SU-DHL-6 (cell line): Measurements from ENCODE around the gene LIFR.
"Not testable (repeated sequence)": the region's sequence is repeated elsewhere in the genome, so short reads cannot be mapped to it uniquely, and the experiment has no call there.

Experiments
- H2AFZ ChIP-seq: fragments of 200-600 bp; sonication (generic); 2 replicates; pipeline ENCODE4 v1.6.1; 2014; ENCODE audit warnings: low read depth, mild to moderate bottlenecking, moderate library complexity, mixed read lengths, antibody characterized with exemption, low read length; ENCODE audit not compliant: severe bottlenecking
- H3F3A ChIP-seq: fragments of 200-600 bp; shearing (Covaris generic); 2 replicates; pipeline ENCODE4 v1.6.0; 2016; ENCODE audit warnings: antibody characterized with exemption, mild to moderate bottlenecking; ENCODE audit not compliant: insufficient read depth
- H3K27ac ChIP-seq: fragments of 200-600 bp; sonication (generic); 2 replicates; pipeline ENCODE4 v1.5.1; 2016; ENCODE audit warnings: low read depth, mild to moderate bottlenecking, low read length, moderate library complexity, mixed read lengths
- H3K27me3 ChIP-seq: fragments of 200-600 bp; sonication (generic), shearing (Covaris generic); 2 replicates; pipeline ENCODE4 v1.6.0; 2014; ENCODE audit warnings: mild to moderate bottlenecking, low read length
- H3K36me3 ChIP-seq: fragments of 200-600 bp; sonication (generic); 2 replicates; pipeline ENCODE4 v1.6.1; 2014; ENCODE audit warnings: mild to moderate bottlenecking, low read length, mixed read lengths
- H3K4me2 ChIP-seq: fragments of 300-600, 200-600 bp; shearing (Covaris generic), sonication (generic); 2 replicates; pipeline ENCODE4 v1.6.0; 2014; ENCODE audit warnings: low read length, low read depth, mild to moderate bottlenecking; ENCODE audit not compliant: poor library complexity, severe bottlenecking
- H3K4me3 ChIP-seq: fragments of 200-600 bp; sonication (generic); 2 replicates; pipeline ENCODE4 v1.5.1; 2014; ENCODE audit warnings: antibody characterized with exemption, low read length, mild to moderate bottlenecking, mixed read lengths; ENCODE audit not compliant: insufficient read depth, poor library complexity, severe bottlenecking
- H3K79me2 ChIP-seq: fragments of 200-600 bp; sonication (generic); 2 replicates; pipeline ENCODE4 v1.6.1; 2014; ENCODE audit warnings: mild to moderate bottlenecking, low read length, moderate library complexity; ENCODE audit not compliant: insufficient read depth
- H3K9ac ChIP-seq: fragments of 200-600 bp; sonication (generic); 2 replicates; pipeline ENCODE4 v1.7.0; 2014; ENCODE audit warnings: mild to moderate bottlenecking, low read length
- H3K9me2 ChIP-seq: fragments of 200-600 bp; sonication (generic); replicated peaks from 2 replicates; pipeline ENCODE4 v1.6.1; 2014; ENCODE audit warnings: low read length; ENCODE audit not compliant: insufficient read depth
- H3K9me3 ChIP-seq: fragments of 200-600 bp; sonication (generic); 2 replicates; pipeline ENCODE4 v1.6.1; 2014; ENCODE audit warnings: low read length, mixed read lengths; ENCODE audit not compliant: insufficient read depth
- H4K20me1 ChIP-seq: fragments of 200-600 bp; sonication (generic); 2 replicates; pipeline ENCODE4 v1.6.1; 2014; ENCODE audit warnings: low read depth, mild to moderate bottlenecking, antibody characterized with exemption, low read length, moderate library complexity, mixed read lengths
- CTCF ChIP-seq: fragments of 200-600 bp; sonication (generic); IDR thresholded peaks from one replicate; pipeline ENCODE4 v1.5.1; 2017; ENCODE audit warnings: antibody characterized with exemption, mild to moderate bottlenecking, low read length, moderate library complexity; ENCODE audit not compliant: insufficient read depth, poor library complexity, severe bottlenecking
- EZH2phosphoT487 ChIP-seq: fragments of 200-600 bp; sonication (generic), shearing (Covaris generic); conservative IDR thresholded peaks from 2 replicates; pipeline ENCODE4 v1.6.1; 2018; ENCODE audit warnings: mild to moderate bottlenecking, antibody characterized with exemption, low read length, moderate library complexity, mixed read lengths

LIFR gene

GRCh38 chr5:38574009-38574408, 17.6 kb upstream of the LIFR start:
- Histone ChIP-seq H3K79me2 (no peaks in the 10 kb centered on the region), H3F3A (no peaks in the 10 kb centered on the region), H4K20me1 (no peaks in the 10 kb centered on the region), H3K27me3 (no peaks in the 10 kb centered on the region), H2AFZ (no peak overlapping the region), H3K9me3 (no peaks in the 10 kb centered on the region), H3K9ac (no peak overlapping the region), H3K27ac (no peak overlapping the region), H3K4me3 (no peak overlapping the region), H3K9me2 (no peaks in the 10 kb centered on the region), H3K36me3 (no peaks in the 10 kb centered on the region), H3K4me2 (no peak overlapping the region)
- TF ChIP-seq EZH2phosphoT487 (no peak), CTCF (no peak)

GRCh38 chr5:38573521-38573920, 17.1 kb upstream of the LIFR start:
- Histone ChIP-seq H3K79me2 (no peaks in the 10 kb centered on the region), H3K27ac (no peak overlapping the region), H3K9ac (no peak overlapping the region), H2AFZ (no peak overlapping the region), H3K36me3 (no peaks in the 10 kb centered on the region), H3K27me3 (no peaks in the 10 kb centered on the region), H4K20me1 (no peaks in the 10 kb centered on the region), H3K9me2 (no peaks in the 10 kb centered on the region), H3K4me3 (no peak overlapping the region), H3F3A (no peaks in the 10 kb centered on the region), H3K9me3 (no peaks in the 10 kb centered on the region), H3K4me2 (no peak overlapping the region)
- TF ChIP-seq CTCF = no peak
- TF ChIP-seq EZH2phosphoT487 = no peak

GRCh38 chr5:38569180-38569579, 12.7 kb upstream of the LIFR start:
- TF ChIP-seq EZH2phosphoT487 = no peak
- TF ChIP-seq CTCF = no peak
- H3K9me3 ChIP-seq = no peaks in the 10 kb centered on the region

GRCh38 chr5:38567306-38567705, 10.9 kb upstream of the LIFR start:
- not testable (repeated sequence) for H3K79me2 ChIP-seq, H3K9me2 ChIP-seq, H3K9me3 ChIP-seq, H3K27ac ChIP-seq, H3K36me3 ChIP-seq, H3K4me3 ChIP-seq, H3K9ac ChIP-seq, H3K27me3 ChIP-seq, H2AFZ ChIP-seq, H3F3A ChIP-seq, H3K4me2 ChIP-seq, H4K20me1 ChIP-seq

More at GRCh38 chr5:38569180-38569579, 12.7 kb upstream of the LIFR start:
- Histone ChIP-seq H3F3A (no peaks in the 10 kb centered on the region), H3K9ac (no peak overlapping the region), H3K27me3 (no peaks in the 10 kb centered on the region), H3K4me2 (no peak overlapping the region), H3K4me3 (no peak overlapping the region), H3K9me2 (no peaks in the 10 kb centered on the region), H3K36me3 (no peaks in the 10 kb centered on the region), H3K27ac (no peak overlapping the region), H4K20me1 (no peaks in the 10 kb centered on the region), H2AFZ (no peak overlapping the region), H3K79me2 (no peaks in the 10 kb centered on the region)
